ENCODE results near the gene PSMA3.

Gene PSMA3

DNA sequence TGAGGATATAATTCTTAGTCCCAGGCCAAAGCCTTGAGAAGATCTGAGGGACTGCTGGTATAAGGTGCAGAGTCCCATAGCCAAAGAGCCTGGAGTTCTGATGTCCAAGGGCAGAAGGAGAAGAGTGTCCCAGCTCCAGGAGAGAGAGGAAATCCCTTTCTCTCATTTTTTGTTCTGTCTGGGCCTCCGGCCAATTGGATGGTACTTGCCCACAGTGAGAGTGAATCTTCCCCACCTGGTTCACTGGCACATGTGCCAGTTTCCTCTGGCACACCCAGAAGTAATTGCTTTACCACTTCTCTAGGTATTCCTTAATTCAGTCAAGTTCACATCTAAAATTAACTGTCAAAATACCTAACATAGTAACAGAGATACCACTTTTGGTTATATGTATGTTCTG lies 69.1 kb downstream of the PSMA3 start:
- no peak overlapping the region for H3K27ac ChIP-seq (ENCODE audit: low read length)
- no peaks in the 10 kb centered on the region for H4K20me1 ChIP-seq (ENCODE audit: insufficient read depth, low read length)
- no peak overlapping the region for H3K4me2 ChIP-seq (ENCODE audit: low read depth, low read length)
- no peak for DNase-seq
- H2AFZ ChIP-seq (ENCODE audit: low read length), result no peak overlapping the region
- no peaks in the 10 kb centered on the region for H3K27me3 ChIP-seq (replicated peaks; ENCODE audit: insufficient read depth, low read length)
- H3K4me3 ChIP-seq (ENCODE audit: low read length), result no peak overlapping the region
- H3K9ac ChIP-seq (ENCODE audit: low read length), result no peak overlapping the region
- H3K36me3 ChIP-seq (replicated peaks; ENCODE audit: insufficient read depth, low read length), result no peaks in the 10 kb centered on the region
- H3K79me2 ChIP-seq (ENCODE audit: low read length), result no peaks in the 10 kb centered on the region
- H3K9me3 ChIP-seq (replicated peaks; ENCODE audit: insufficient read depth, low read length), result no peaks in the 10 kb centered on the region
- H3F3A ChIP-seq (ENCODE audit: insufficient read depth, low read length), result no peaks in the 10 kb centered on the region
- H3K9me2 ChIP-seq (replicated peaks; ENCODE audit: insufficient read depth, low read length), result no peaks in the 10 kb centered on the region
- H3K4me1 ChIP-seq (ENCODE audit: low read length), result no peaks in the 10 kb centered on the region
- TF ChIP-seq, protein P1, sequence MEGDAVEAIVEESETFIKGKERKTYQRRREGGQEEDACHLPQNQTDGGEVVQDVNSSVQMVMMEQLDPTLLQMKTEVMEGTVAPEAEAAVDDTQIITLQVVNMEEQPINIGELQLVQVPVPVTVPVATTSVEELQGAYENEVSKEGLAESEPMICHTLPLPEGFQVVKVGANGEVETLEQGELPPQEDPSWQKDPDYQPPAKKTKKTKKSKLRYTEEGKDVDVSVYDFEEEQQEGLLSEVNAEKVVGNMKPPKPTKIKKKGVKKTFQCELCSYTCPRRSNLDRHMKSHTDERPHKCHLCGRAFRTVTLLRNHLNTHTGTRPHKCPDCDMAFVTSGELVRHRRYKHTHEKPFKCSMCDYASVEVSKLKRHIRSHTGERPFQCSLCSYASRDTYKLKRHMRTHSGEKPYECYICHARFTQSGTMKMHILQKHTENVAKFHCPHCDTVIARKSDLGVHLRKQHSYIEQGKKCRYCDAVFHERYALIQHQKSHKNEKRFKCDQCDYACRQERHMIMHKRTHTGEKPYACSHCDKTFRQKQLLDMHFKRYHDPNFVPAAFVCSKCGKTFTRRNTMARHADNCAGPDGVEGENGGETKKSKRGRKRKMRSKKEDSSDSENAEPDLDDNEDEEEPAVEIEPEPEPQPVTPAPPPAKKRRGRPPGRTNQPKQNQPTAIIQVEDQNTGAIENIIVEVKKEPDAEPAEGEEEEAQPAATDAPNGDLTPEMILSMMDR (IDR thresholded peaks at IDR 0.05; ENCODE audit: low read length), result no peak
- TF ChIP-seq EZH2phosphoT487 (IDR thresholded peaks at IDR 0.05; ENCODE audit: low read length), result no peak
- no peak for TF ChIP-seq EZH2 (optimal IDR thresholded peaks at IDR 0.05; ENCODE audit: low read depth, low read length)

DNA sequence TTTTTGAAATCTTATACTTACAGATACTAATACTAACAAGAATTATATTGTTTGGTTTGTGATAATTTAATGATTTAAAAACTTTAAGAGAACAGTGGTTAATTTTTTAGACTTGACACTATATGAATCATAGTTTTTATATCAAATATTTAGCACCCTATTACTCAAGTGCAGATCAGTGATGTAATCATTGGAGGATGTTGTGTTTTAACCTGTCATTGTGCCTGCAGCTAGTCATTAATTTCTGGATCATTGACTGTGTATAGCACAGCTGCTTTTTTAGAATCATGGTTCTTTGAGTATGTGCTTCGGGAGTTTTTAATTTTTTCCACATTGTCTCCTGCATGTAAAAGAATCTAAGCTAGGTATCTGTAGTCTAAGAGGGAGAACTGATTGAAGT lies 71.0 kb downstream of the PSMA3 start:
- H3K9ac ChIP-seq (ENCODE audit: low read length), result no peak overlapping the region
- TF ChIP-seq EZH2phosphoT487 (IDR thresholded peaks at IDR 0.05; ENCODE audit: low read length) (no peak), EZH2 (optimal IDR thresholded peaks at IDR 0.05; ENCODE audit: low read depth, low read length) (no peak)
- TF ChIP-seq, protein P1 (IDR thresholded peaks at IDR 0.05; ENCODE audit: low read length), result no peak
- H2AFZ ChIP-seq (ENCODE audit: low read length), result no peak overlapping the region
- no peak overlapping the region for H3K4me2 ChIP-seq (ENCODE audit: low read depth, low read length)
- no peaks in the 10 kb centered on the region for H3F3A ChIP-seq (ENCODE audit: insufficient read depth, low read length)
- H3K4me3 ChIP-seq (ENCODE audit: low read length), result no peak overlapping the region
- H3K36me3 ChIP-seq (replicated peaks; ENCODE audit: insufficient read depth, low read length), result no peaks in the 10 kb centered on the region
- H3K27me3 ChIP-seq (replicated peaks; ENCODE audit: insufficient read depth, low read length), result no peaks in the 10 kb centered on the region
- no peaks in the 10 kb centered on the region for H3K79me2 ChIP-seq (ENCODE audit: low read length)
- H3K9me2 ChIP-seq (replicated peaks; ENCODE audit: insufficient read depth, low read length), result no peaks in the 10 kb centered on the region
- no peaks in the 10 kb centered on the region for H4K20me1 ChIP-seq (ENCODE audit: insufficient read depth, low read length)
- H3K27ac ChIP-seq (ENCODE audit: low read length), result no peak overlapping the region
- no peaks in the 10 kb centered on the region for H3K9me3 ChIP-seq (replicated peaks; ENCODE audit: insufficient read depth, low read length)
- no peak for DNase-seq
- no peaks in the 10 kb centered on the region for H3K4me1 ChIP-seq (ENCODE audit: low read length)
